Panc1 (cell line): Measurements from ENCODE around the gene MFSD2A. TPM values are rescaled to one million over a fixed set of nuclear protein-coding genes. Genes with fewer than 3 reads are reported as not detected.

Experiments
- ATAC-seq: fragments of 200-7000 bp; cut with Tn5 transposase; 2 replicates; pipeline ENCODE4 v1.9.1; 2020; ENCODE audit warnings: mild to moderate bottlenecking, moderate library complexity
- BruUV-seq: library from RNA; stranded (reverse); fragments of 400-500 nt; replicated peaks from 2 replicates; lab custom pipeline; 2021; lab: Mats Ljungman, UMichigan
- CTCF ChIA-PET: fragments of 300-600 bp; sonication (Branson Sonifier 250); formaldehyde crosslinking; loops from one replicate; lab custom pipeline; 2022; ENCODE audit warnings: antibody characterized with exemption; lab: Charles Lee
- POLR2A ChIA-PET: fragments of 300-600 bp; sonication (Branson Sonifier 250); formaldehyde crosslinking; loops from one replicate; lab custom pipeline; 2022; ENCODE audit warnings: antibody characterized with exemption; lab: Charles Lee
- DNase-seq: peaks from one replicate; pipeline ENCODE4 v3.0.0-alpha.2; 2010; ENCODE audit warnings: low read depth, low spot score
- H3K27ac ChIP-seq: 2 replicates; pipeline ENCODE4 v1.5.1; 2011; ENCODE audit warnings: mild to moderate bottlenecking, low read length, inconsistent platforms
- H3K27me3 ChIP-seq: fragments of 200-500 bp; sonication (Bioruptor generic); 2 replicates; pipeline ENCODE4 v1.6.0; 2014; ENCODE audit warnings: low read length, inconsistent platforms; ENCODE audit not compliant: control insufficient read depth, insufficient read depth
- H3K36me3 ChIP-seq: fragments of 200-500 bp; sonication (Bioruptor generic); 2 replicates; pipeline ENCODE4 v1.5.1; 2014; ENCODE audit warnings: inconsistent platforms, mild to moderate bottlenecking, low read length, moderate library complexity; ENCODE audit not compliant: control insufficient read depth, insufficient read depth
- H3K4me1 ChIP-seq: 2 replicates; pipeline ENCODE4 v1.5.1; 2011; ENCODE audit warnings: inconsistent platforms, mild to moderate bottlenecking, low read length, moderate library complexity; ENCODE audit not compliant: control insufficient read depth, insufficient read depth
- H3K4me3 ChIP-seq, 2 experiments: 2 replicates each; pipeline ENCODE4 v1.5.1; 2011 to 2012; ENCODE audit warnings: low read depth in 2 of 2, low read length in 2 of 2, mild to moderate bottlenecking in 2 of 2, inconsistent platforms in 1 of 2, moderate library complexity in 1 of 2
- H3K9me3 ChIP-seq: fragments of 200-500 bp; sonication (Bioruptor generic); 2 replicates; pipeline ENCODE4 v1.5.1; 2014; ENCODE audit warnings: low read depth, mild to moderate bottlenecking, inconsistent platforms, low read length, moderate library complexity; ENCODE audit not compliant: control insufficient read depth, insufficient read depth
- POLR2AphosphoS5 ChIP-seq: IDR thresholded peaks from 2 replicates; pipeline ENCODE4 v1.6.1; 2012; ENCODE audit warnings: mild to moderate bottlenecking, low read depth, low read length, moderate library complexity
- REST ChIP-seq, 2 experiments: IDR thresholded peaks; 2 replicates each; pipeline ENCODE4 v1.6.1; 2011 to 2012; ENCODE audit warnings: low read depth in 2 of 2, control low read depth in 1 of 2, low read length in 1 of 2, mild to moderate bottlenecking in 1 of 2, moderate library complexity in 1 of 2; ENCODE audit not compliant: insufficient read depth in 1 of 2
- SIN3A ChIP-seq: IDR thresholded peaks from 2 replicates; pipeline ENCODE4 v1.6.1; 2012; ENCODE audit warnings: low read depth, mild to moderate bottlenecking, low read length, moderate library complexity, borderline replicate concordance; ENCODE audit not compliant: insufficient read depth
- TCF7L2 ChIP-seq: IDR thresholded peaks from 2 replicates; pipeline ENCODE4 v1.6.1; 2011; ENCODE audit warnings: mild to moderate bottlenecking, low read depth, low read length, inconsistent platforms
- in situ Hi-C: cut with HindIII; loops from 2 replicates; pipeline ENCODE4 v1.10.0; 2016; ENCODE audit warnings: low sequenced_read_pairs, low pct_unique_long_range_greater_than_20kb
- intact Hi-C: fragments of 100-400 bp; cut with micrococcal nuclease; formaldehyde crosslinking; loops from one replicate; pipeline ENCODE4 v1.10.0; 2022; ENCODE audit not compliant: unreplicated experiment
- total RNA-seq: library from RNA; stranded (reverse); gene quantifications from one replicate; pipeline ENCODE4 v1.2.1, GENCODE V29; 2021; ENCODE audit not compliant: unreplicated experiment
- TF ChIP-seq, protein P1 (sequence below): fragments of 450-650 bp; IDR thresholded peaks from 2 replicates; pipeline ENCODE4 v1.5.1; 2017; ENCODE audit warnings: mild to moderate bottlenecking

MFSD2A gene
- total RNA-seq, 1 experiment from 2014 or later = 1.2 TPM

DNA sequence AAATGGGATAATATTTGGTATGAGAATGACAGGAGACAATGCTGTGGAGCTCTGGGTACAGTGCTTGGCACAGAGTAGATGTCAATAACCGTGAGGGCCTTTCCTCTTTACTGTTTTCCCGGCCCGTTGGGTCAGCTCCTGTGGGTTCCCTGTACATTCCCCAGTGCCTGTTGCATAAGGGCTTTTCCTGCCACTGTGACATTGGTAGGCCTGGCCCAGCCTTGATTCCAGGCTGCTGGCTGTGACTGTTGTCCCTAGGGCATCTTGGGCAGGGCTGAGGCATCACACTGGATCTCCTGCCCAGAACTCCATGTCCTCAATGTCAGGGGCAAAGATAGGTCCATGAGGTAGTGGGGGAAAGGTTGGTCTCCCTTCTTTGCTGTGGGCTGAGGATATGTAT, 27.4 kb upstream of the MFSD2A start:
- ChIA-PET POLR2A (no interaction called here), CTCF (no interaction called here)
- BruUV-seq = no TSS peak

GRCh38 chr1:39928809-39929587, 25.9 kb upstream of the MFSD2A start:
- intact Hi-C loops = no loop called here
- BruUV-seq = no TSS peak
- TF ChIP-seq TCF7L2 (no peak), SIN3A (no peak), POLR2AphosphoS5 (no peak), REST (IDR thresholded peaks at IDR 0.05; ENCODE audit: insufficient read depth in 1 of 2, low read depth in 2 of 2, low read length in 1 of 2) (no peak)
- TF ChIP-seq, protein P1, sequence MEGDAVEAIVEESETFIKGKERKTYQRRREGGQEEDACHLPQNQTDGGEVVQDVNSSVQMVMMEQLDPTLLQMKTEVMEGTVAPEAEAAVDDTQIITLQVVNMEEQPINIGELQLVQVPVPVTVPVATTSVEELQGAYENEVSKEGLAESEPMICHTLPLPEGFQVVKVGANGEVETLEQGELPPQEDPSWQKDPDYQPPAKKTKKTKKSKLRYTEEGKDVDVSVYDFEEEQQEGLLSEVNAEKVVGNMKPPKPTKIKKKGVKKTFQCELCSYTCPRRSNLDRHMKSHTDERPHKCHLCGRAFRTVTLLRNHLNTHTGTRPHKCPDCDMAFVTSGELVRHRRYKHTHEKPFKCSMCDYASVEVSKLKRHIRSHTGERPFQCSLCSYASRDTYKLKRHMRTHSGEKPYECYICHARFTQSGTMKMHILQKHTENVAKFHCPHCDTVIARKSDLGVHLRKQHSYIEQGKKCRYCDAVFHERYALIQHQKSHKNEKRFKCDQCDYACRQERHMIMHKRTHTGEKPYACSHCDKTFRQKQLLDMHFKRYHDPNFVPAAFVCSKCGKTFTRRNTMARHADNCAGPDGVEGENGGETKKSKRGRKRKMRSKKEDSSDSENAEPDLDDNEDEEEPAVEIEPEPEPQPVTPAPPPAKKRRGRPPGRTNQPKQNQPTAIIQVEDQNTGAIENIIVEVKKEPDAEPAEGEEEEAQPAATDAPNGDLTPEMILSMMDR = no peak
- no peaks in the 10 kb centered on the region for H3K4me1 ChIP-seq
- POLR2A ChIA-PET = interaction anchor here (0.6 kb wide), 3 partner anchors 45 to 126 kb away, joined by 4 to 9 read pairs (median 7); no protein-coding TSS in a partner anchor
- no peak for DNase-seq
- no peaks in the 10 kb centered on the region for H3K9me3 ChIP-seq
- ATAC-seq = no peak
- no peaks in the 10 kb centered on the region for H3K27me3 ChIP-seq
- no peak overlapping the region for H3K27ac ChIP-seq
- CTCF ChIA-PET = interaction anchor here (0.6 to 1.1 kb wide), 2 partner anchors 10 to 85 kb away, joined by 4 read pairs; no protein-coding TSS in a partner anchor
- in situ Hi-C loops = no loop called here
- no peaks in the 10 kb centered on the region for H3K36me3 ChIP-seq
- H3K4me3 ChIP-seq = no peak overlapping the region

More for the DNA sequence above, 27.4 kb upstream of the MFSD2A start:
- no peak for TF ChIP-seq SIN3A
- no peak for TF ChIP-seq POLR2AphosphoS5
- TF ChIP-seq REST (IDR thresholded peaks at IDR 0.05; ENCODE audit: insufficient read depth in 1 of 2, low read depth in 2 of 2, low read length in 1 of 2) = no peak
- TF ChIP-seq, protein P1 = no peak
- TF ChIP-seq TCF7L2 = no peak
- DNase-seq (no peak), ATAC-seq (no peak)
- no peak overlapping the region for H3K4me3 ChIP-seq
- H3K27me3 ChIP-seq = no peaks in the 10 kb centered on the region
- intact Hi-C loops = no loop called here
- in situ Hi-C loops = no loop called here
- H3K27ac ChIP-seq = no peak overlapping the region
- H3K36me3 ChIP-seq = no peaks in the 10 kb centered on the region
- no peaks in the 10 kb centered on the region for H3K4me1 ChIP-seq
- H3K9me3 ChIP-seq = no peaks in the 10 kb centered on the region
